SH-SY5Y (cell line): Measurements from ENCODE around the gene GPR17.

Source experiments
- GATA2 ChIP-seq: IDR thresholded peaks from 2 replicates; pipeline ENCODE4 v1.6.1; 2011; ENCODE audit warnings: mild to moderate bottlenecking, low read depth, low read length
- GATA3 ChIP-seq: IDR thresholded peaks from 2 replicates; pipeline ENCODE4 v1.6.1; 2011; ENCODE audit warnings: low read depth, mild to moderate bottlenecking, low read length, moderate library complexity

The GPR17 gene

DNA sequence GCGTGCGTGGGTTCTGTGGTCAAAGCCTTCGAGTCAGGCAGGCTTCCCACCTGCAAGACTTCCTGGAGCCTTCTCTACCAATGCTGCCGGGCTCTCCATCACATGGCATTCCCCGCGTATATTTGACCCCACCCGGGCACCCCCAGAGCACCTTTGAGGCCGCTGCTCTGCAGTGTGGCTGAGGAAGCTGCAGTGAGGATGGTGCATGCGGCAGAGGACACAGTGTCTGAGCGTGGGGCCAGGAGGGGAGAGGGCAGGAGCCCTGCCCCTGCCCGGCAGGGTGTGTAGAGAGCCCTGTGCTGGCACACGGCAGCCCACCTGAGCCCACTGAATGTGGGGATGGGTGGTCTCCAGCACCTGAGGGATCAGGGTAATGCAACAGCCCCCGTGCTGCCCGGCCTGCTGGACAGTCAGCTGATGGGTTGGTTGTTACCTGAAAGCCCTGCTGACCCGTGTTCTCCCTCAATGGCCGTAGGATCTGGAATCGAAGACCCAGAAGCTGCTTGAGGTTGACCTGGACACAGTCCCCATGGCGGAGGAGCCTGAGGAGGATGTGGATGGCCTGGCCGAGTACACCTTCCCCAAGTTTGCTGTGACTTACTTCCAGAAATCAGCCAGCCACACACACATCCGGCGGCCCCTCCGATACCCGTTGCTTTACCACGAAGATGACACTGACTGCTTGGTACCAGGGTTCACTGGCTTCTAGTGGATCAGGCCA, 36.8 kb upstream of the GPR17 start:
- TF ChIP-seq GATA3, result no peak
- no peak for TF ChIP-seq GATA2

DNA sequence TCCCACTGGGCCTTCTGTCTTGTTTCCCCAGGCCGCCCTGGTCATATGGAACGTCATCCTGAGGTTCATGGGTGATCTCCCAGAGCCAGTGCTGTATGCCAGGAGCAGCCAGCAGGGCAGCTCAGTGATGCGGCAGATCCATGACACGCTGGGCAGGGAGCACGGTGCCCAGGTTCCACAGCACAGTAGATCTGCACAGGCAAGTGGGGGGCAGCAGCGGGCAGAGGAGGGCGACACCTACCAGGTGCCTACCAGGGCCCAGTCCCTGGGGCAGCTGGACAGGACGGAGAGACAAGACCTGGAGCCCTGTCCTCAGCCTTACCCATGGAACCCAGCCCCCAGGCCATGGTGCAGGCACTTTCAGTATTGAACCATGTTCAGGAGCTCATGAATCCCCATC, 36.1 kb upstream of the GPR17 start:
- no peak for TF ChIP-seq GATA2
- TF ChIP-seq GATA3, result no peak

DNA sequence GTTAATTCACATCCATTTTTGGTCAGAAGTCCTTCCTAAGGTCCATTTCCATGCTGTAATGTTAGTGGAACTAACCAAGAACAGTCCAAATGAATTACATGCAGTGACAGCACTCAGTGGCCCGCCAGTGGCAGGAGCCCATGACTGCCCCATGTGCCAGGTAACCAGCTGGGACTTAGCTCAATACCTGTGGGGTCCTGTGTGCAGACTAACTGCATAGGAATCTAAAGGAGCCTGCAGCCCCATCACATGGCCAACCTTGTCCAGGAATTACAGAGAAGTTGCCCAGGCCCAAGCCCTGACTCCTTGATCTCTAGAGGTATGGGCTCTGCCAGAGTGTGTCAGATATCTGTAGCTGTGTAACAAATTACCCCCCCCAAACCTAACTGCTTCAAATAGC, 35.4 kb upstream of the GPR17 start:
- TF ChIP-seq GATA3 (no peak), GATA2 (no peak)

DNA sequence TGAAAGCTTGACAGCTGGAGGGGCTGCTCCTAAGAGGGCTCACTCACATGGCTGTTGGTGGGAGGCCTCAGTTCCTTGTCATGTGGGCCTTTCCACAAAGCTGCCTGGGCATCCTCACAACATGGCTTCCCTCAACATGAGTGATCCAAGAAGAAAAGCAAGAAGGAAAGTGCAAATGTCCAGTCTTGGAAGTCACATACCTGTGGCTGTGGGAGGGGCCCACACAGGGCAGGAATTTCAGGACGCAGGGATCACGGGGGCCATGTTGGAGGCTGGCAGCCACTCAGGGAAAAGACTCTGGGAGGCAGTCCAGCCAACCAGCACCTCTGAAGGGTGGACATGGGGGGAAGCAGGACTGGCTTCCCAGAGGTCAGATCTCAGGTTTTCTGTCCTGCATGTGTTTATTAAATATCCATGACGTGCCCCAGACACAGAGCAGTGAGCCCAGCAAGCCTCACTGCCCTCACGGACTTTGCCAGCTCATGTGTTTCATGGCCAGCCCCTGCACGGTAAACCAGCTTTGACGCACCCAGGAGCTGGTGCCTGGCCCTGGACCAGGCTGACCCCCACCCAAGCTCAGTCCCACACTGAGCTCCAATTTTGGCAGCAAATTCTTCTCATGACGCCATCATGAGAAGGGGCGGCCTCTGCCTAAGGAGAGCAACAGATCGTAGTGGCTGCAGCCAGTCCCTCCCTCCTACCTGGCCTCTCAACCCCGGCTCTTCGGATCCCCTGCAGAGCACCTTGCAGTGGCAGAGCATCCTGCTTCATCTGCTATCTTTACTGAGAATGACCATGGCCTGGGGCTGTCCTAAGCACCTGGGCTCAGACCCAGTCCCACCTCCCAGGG, 34.7 kb upstream of the GPR17 start:
- TF ChIP-seq GATA3, result no peak
- no peak for TF ChIP-seq GATA2

DNA sequence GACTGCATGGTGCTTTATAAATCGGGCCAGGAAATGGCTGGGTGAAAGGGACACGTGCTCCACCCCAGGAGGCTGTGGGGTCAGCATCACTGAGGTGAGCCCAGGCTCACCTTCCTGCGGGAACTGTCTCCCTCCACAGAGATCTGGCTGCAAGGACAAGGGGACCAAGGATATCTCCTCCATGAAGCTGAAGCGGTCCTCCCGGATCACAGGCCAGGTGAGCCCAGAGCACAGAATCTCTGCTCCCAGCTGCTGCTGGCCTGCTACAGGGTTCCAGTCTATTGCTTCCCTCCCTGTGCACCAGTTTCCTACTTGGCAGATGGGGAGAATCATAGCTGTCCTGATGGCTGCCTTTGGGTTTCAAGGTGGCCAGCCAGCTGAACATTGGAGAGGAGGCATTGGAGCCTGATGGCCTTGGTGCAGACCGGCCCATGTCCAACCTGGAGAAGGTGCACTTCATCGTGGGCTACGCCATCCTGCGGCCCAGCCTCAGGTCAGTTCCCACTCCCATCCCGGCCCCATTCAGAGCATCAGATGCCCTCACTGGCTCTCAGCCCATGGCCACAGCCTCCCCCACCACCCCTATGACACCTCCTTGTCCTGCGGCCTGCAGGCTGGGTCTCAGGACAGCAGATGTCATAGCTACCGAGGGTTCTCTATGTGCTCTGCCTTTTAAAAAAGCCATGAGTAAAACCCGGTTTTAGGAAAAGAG, 33.7 kb upstream of the GPR17 start:
- TF ChIP-seq GATA2, result no peak

DNA sequence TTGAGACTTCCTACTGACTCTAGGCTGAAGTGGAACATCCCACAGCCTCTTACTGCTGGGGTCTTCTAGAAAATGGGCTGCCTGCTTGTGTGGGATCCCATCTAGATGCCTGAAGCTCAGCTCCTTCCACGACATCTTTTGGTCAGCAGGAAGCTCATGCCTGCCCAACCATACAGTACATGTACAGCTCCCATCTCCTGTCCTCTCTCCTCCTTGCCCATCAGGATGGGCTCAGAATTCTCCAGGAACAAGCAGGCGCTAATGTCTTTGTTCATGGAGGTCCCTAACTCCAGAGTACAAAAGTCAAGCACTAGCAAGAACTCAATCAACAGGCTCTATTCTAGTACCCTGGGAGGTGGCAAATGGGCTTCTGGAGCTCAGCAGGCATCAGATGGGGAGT, 31.7 kb upstream of the GPR17 start:
- TF ChIP-seq GATA2 (no peak), GATA3 (no peak)

DNA sequence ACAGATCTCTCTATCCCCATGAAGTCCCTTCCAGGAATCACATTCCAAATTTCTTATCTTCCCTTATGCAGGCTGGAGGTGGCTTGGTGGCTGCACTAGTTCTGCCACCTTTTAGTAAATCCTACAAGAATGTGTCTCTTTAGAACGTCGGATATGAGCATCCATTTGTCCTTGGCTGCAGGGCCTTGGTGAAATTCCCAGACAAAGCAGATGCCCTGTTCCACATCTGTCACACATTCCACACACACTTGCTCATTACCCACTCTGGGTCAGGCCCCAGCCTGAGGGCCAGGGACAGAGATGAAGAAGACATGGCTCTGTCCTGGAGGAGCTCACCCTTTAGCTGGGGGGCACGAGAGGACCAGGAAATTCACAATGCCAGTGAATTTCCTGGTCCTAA, 31.2 kb upstream of the GPR17 start:
- no peak for TF ChIP-seq GATA3
- no peak for TF ChIP-seq GATA2

DNA sequence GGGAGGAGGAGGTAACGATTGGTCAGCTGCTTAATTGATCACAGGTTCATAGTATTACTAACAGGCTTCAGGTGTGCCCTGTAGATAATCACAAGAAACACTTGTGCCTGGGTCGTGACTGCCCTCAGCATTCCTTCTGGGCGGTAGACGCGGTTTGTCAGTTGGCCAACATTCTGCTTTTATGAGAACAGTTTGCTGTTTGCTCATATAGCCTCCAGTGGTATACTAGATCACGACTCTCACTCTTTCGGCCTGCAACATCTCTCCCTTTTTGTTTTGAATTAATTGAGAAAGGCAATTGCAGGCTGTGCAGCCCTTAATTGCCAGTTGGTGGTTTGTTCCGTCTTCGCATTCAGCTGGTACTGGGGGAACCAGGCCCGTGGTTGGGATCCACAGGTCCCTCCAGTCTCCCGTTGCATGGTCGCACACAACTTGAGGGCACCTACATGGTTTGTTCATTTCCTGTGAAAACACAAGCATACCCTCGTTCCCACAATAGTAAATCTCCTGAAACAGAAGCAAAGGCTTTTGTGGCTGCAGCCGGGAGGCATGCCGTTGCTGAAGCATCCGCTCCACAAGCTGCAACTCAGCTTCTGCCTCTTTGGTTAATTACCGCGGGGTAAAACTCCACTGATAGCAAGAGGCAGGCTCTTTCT, 30.3 kb upstream of the GPR17 start:
- TF ChIP-seq GATA3 (no peak), GATA2 (no peak)

DNA sequence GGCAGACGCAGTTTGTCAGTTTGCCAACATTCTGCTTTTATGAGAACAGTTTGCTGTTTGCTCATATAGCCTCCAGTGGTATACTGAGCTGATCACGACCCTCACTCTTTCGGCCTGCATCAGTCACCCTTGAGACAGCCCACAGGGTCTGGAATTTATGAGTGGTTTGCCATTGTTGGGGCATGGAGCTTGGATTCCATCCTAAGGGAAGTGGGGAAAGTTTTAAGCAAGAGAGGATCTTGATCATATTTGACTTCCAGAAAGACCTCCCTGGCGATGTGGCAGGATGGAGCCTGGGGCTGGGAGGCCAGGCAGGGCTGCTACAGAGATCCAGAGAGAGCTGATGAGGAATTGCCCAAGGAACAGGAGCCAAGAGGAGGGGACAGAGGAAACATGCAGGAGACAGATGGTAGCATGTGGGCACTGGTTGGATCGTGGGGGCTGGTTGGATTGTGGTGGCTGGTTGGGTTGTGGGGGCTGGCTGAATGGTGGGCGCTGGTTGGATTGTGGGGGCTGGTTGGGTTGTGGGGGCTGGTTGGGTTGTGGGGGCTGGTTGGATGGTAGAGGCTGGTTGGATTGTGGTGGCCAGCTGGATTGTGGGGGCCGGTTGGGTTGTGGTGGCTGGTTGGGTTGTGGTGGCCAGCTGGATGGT, 27.3 kb upstream of the GPR17 start:
- TF ChIP-seq GATA2, result no peak
- no peak for TF ChIP-seq GATA3

DNA sequence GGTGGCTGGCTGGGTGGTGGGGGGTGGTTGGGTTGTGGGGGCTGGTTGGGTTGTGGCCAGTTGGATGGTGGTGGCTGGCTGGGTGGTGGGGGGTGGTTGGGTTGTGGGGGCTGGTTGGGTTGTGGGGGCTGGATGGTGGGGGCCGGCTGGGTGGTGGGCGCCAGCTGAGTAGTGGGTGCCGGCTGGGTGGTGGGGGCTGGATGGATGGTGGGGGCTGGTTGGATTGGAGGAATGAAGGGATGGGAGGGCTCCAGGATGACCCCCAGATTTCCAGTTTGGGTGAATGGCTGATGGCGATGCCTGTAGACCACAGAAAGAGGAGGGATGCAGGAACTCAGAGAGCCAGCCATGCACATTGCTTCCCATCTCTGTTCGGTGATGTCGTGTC, 26.8 kb upstream of the GPR17 start:
- TF ChIP-seq GATA2 (no peak), GATA3 (no peak)

DNA sequence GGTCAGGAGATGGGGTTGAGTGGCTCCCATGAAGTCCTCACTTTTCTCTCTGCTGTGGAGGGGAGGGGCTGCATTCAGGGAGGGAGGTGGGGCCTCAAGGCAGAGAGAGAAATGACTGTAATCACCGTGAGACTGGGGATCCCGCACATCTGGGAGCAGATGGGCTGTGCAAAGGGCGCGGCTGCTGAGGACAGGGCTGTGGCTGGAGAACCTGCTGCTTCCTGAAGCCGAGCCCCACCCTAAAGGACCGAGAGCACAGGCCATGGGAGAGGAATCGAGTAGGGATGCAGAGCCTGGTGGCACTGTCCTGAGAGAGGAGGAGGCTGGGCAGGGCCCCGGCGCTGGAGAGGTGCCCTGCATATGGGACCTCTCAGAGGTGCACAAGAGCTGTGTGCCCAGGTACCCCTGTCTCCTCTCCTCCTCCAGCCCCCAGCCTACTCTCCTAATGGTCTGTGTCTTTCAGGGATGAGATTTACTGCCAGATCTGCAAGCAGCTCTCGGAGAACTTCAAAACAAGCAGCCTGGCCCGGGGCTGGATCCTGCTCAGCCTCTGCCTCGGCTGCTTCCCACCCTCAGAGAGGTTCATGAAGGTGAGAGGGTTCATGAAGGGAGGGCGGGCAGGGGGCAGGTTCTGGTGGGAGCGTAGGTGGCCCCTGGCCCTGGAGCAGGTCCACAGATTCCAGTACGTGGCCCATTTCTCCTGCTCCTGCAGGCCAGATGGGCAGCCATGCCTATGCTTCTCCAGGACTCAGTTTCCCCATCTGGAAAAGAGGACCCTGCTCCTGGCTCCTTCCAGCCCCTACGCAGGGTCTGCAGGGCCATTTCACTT, 25.9 kb upstream of the GPR17 start:
- no peak for TF ChIP-seq GATA2
- no peak for TF ChIP-seq GATA3

DNA sequence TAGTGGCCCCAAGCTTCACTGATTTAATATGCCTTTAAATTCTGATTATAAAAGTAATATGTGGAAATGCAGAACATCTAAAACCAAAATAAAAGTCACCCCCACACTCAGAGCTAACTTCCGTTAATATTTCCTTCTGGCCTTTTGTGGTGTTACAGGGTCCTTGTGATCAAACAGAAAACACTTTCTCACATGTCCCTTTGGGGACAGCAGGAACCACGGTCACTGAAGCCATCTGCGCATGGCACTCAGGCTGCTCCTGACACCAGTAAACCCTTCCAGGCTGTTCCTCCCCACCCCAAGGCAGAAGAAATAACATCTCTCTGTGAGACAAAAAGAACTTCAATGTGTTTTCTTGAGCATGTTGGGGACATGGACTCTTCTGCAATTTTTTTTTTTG, 25.1 kb upstream of the GPR17 start:
- no peak for TF ChIP-seq GATA2
- no peak for TF ChIP-seq GATA3

DNA sequence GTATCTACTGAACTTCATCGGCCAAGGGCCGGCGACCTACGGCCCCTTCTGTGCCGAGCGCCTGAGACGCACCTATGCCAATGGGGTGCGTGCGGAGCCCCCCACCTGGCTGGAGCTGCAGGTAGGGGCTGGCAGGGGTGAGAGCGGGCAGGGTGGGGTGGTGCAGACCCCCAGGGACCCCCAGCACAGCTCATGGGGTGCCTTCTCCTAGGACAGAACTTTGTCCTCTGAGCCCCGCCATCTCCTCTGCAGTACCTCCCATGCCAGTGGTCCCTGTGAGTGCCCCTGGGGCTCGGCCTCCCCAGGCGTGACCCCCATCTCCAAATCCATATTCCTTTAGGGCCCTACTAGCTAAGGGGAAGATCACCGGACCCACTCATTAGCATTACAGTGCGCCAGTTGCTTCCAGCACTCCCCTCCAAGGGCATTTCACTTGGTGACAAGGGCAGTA, 23.9 kb upstream of the GPR17 start:
- no peak for TF ChIP-seq GATA3
